Neuronal stem cell (in vitro differentiated cells): ENCODE results near the gene USP30.

ENCODE experiments used
- DNase-seq: peaks from one replicate; pipeline ENCODE4 v3.0.0-alpha.2; 2013; ENCODE audit warnings: low spot score
- H2AFZ ChIP-seq: one replicate; pipeline ENCODE4 v1.6.1; 2013; ENCODE audit warnings: mild to moderate bottlenecking, low read length, inconsistent platforms
- H2AK5ac ChIP-seq: 2 replicates; pipeline ENCODE4 v1.6.1; 2013; ENCODE audit warnings: low read depth, mild to moderate bottlenecking, inconsistent platforms, low read length, moderate library complexity, mixed read lengths
- H2BK120ac ChIP-seq: 2 replicates; pipeline ENCODE4 v1.6.1; 2013; ENCODE audit warnings: low read depth, mild to moderate bottlenecking, inconsistent platforms, low read length, moderate library complexity, mixed read lengths
- H2BK12ac ChIP-seq: one replicate; pipeline ENCODE4 v1.6.1; 2013; ENCODE audit warnings: low read length, inconsistent platforms
- H2BK15ac ChIP-seq: 2 replicates; pipeline ENCODE4 v1.6.1; 2013; ENCODE audit warnings: mild to moderate bottlenecking, low read length, inconsistent platforms, mixed read lengths
- H2BK5ac ChIP-seq: one replicate; pipeline ENCODE4 v1.6.1; 2013; ENCODE audit warnings: inconsistent platforms, mild to moderate bottlenecking, low read length, moderate library complexity
- H3K14ac ChIP-seq: one replicate; pipeline ENCODE4 v1.6.1; 2013; ENCODE audit warnings: low read length, inconsistent platforms
- H3K18ac ChIP-seq: 2 replicates; pipeline ENCODE4 v1.6.1; 2013; ENCODE audit warnings: low read length, inconsistent platforms
- H3K23ac ChIP-seq: 2 replicates; pipeline ENCODE4 v1.6.1; 2013; ENCODE audit warnings: low read depth, mild to moderate bottlenecking, mixed read lengths, low read length, inconsistent platforms; ENCODE audit not compliant: poor library complexity
- H3K27ac ChIP-seq: replicated peaks from 3 replicates; pipeline ENCODE4 v1.5.1; 2013; ENCODE audit warnings: low read length, inconsistent platforms
- H3K27me3 ChIP-seq, 3 experiments: 2 replicates each; pipeline ENCODE4 v1.6.1; 2013; ENCODE audit warnings: low read length in 3 of 3, mild to moderate bottlenecking in 2 of 3, inconsistent platforms in 1 of 3, low read depth in 1 of 3, mixed read lengths in 1 of 3, moderate library complexity in 1 of 3; ENCODE audit not compliant: control insufficient read depth in 3 of 3, insufficient read depth in 3 of 3
- H3K36me3 ChIP-seq, 2 donors: replicated peaks in 1 of 2; 2 replicates each; pipeline ENCODE4 v1.6.1; 2013; ENCODE audit warnings: low read length in 2 of 2; ENCODE audit not compliant: control insufficient read depth in 2 of 2, insufficient read depth in 2 of 2
- H3K4ac ChIP-seq: 2 replicates; pipeline ENCODE4 v1.6.1; 2013; ENCODE audit warnings: inconsistent platforms, mild to moderate bottlenecking, low read length, moderate library complexity
- H3K4me1 ChIP-seq, 2 donors: 1 replicate in 1 of 2; 2 replicates in 1 of 2; pipeline ENCODE4 v1.6.1; 2013; ENCODE audit warnings: low read length in 2 of 2, low read depth in 1 of 2; ENCODE audit not compliant: control insufficient read depth in 2 of 2, insufficient read depth in 1 of 2
- H3K4me2 ChIP-seq: one replicate; pipeline ENCODE4 v1.6.1; 2013; ENCODE audit warnings: mild to moderate bottlenecking, low read length, inconsistent platforms; ENCODE audit not compliant: insufficient read depth, poor library complexity, severe bottlenecking
- H3K4me3 ChIP-seq, 2 donors: 2 replicates each; pipeline ENCODE4 v1.5.1; 2013; ENCODE audit warnings: low read length in 2 of 2, mild to moderate bottlenecking in 2 of 2, inconsistent platforms in 1 of 2, moderate library complexity in 1 of 2
- H3K79me1 ChIP-seq: one replicate; pipeline ENCODE4 v1.6.1; 2013; ENCODE audit warnings: low read depth, mild to moderate bottlenecking, inconsistent platforms, low read length, moderate library complexity
- H3K9ac ChIP-seq: one replicate; pipeline ENCODE4 v1.6.1; 2013; ENCODE audit warnings: mild to moderate bottlenecking, low read depth, low read length, inconsistent platforms; ENCODE audit not compliant: poor library complexity
- H3K9me3 ChIP-seq, 2 donors: replicated peaks in 1 of 2; 2 replicates each; pipeline versions ENCODE3 to v1.6.1; 2013; ENCODE audit warnings: low read length in 2 of 2, mild to moderate bottlenecking in 2 of 2, inconsistent platforms in 1 of 2, low read depth in 1 of 2, mixed read lengths in 1 of 2, moderate library complexity in 1 of 2; ENCODE audit not compliant: control insufficient read depth in 2 of 2, insufficient read depth in 1 of 2
- H4K8ac ChIP-seq: one replicate; pipeline ENCODE4 v1.6.1; 2013; ENCODE audit warnings: low read depth, mild to moderate bottlenecking, inconsistent platforms, low read length, moderate library complexity
- H4K91ac ChIP-seq: one replicate; pipeline ENCODE4 v1.6.1; 2013; ENCODE audit warnings: low read length, low read depth, mild to moderate bottlenecking, inconsistent platforms; ENCODE audit not compliant: poor library complexity
- WGBS, 2 donors: extraction: QIAGEN DNeasy Blood & Tissue Kit; methylation state at CpG; one replicate each; pipeline ENCODE4 v1.1.7; 2013; ENCODE audit warnings: missing lambda C conversion rate in 2 of 2, mixed read lengths in 1 of 2; ENCODE audit not compliant: insufficient read length in 2 of 2, insufficient replicate concordance in 1 of 2; ENCODE audit errors: extremely low coverage in 2 of 2; 5-methylcytosine and 5-hydroxymethylcytosine counted together

USP30 gene

GRCh38 chr12:109126784-109127183 lies 74.4 kb downstream of the USP30 start:
- Histone ChIP-seq H3K4me2 (no peak overlapping the region), H3K4me3 (no peak overlapping the region), H4K91ac (no peak overlapping the region), H3K36me3 (no peaks in the 10 kb centered on the region), H2AK5ac (no peak overlapping the region), H3K27me3 (peaks cover 0 to 18% (median 0%) of the 10 kb centered on the region in 3 experiments), H3K4me1 (peaks cover 0 to 5% of the 10 kb centered on the region in 2 donors), H2BK120ac (no peak overlapping the region), H3K18ac (no peak overlapping the region), H3K79me1 (peaks cover 2% of the 10 kb centered on the region), H3K9me3 (no peaks in the 10 kb centered on the region), H2BK15ac (no peak overlapping the region), H3K14ac (no peak overlapping the region), H2AFZ (no peak overlapping the region), H3K27ac (no peak overlapping the region), H4K8ac (no peak overlapping the region), H3K23ac (no peak overlapping the region), H3K4ac (no peak overlapping the region), H2BK5ac (no peak overlapping the region), H2BK12ac (no peak overlapping the region), H3K9ac (no peak overlapping the region)
- no peak for DNase-seq
- WGBS, 2 donors = no CpG with 5 or more reads among the region's 3 CpGs

- no peak overlapping the region for H4K91ac ChIP-seq
- no peak overlapping the region for H2AK5ac ChIP-seq
- no peak for DNase-seq
- H3K79me1 ChIP-seq = peaks cover 2% of the 10 kb centered on the region
- no peak overlapping the region for H2AFZ ChIP-seq
- peaks cover 0 to 5% of the 10 kb centered on the region in 2 donors for H3K4me1 ChIP-seq
- H3K36me3 ChIP-seq = no peaks in the 10 kb centered on the region
- no peak overlapping the region for H3K4me3 ChIP-seq
- no peak overlapping the region for H3K9ac ChIP-seq
- H3K14ac ChIP-seq = no peak overlapping the region
- no CpG with 5 or more reads among the region's 13 CpGs for WGBS, 2 donors
- no peak overlapping the region for H2BK5ac ChIP-seq
- H3K4me2 ChIP-seq = no peak overlapping the region
- H2BK120ac ChIP-seq = no peak overlapping the region
- no peak overlapping the region for H3K27ac ChIP-seq
- no peaks in the 10 kb centered on the region for H3K9me3 ChIP-seq
- no peak overlapping the region for H2BK12ac ChIP-seq
- H3K4ac ChIP-seq = no peak overlapping the region
- H3K23ac ChIP-seq = no peak overlapping the region
- H4K8ac ChIP-seq = no peak overlapping the region
- H2BK15ac ChIP-seq = no peak overlapping the region
- H3K18ac ChIP-seq = no peak overlapping the region
- H3K27me3 ChIP-seq = peaks cover 0 to 19% (median 0%) of the 10 kb centered on the region in 3 experiments
These were observed 75.3 kb downstream of the USP30 start for GRCh38 chr12:109127533-109128242.

- no peak overlapping the region for H2BK12ac ChIP-seq
- H3K18ac ChIP-seq = no peak overlapping the region
- no peak overlapping the region for H3K9ac ChIP-seq
- H3K27me3 ChIP-seq = peaks cover 0 to 22% (median 0%) of the 10 kb centered on the region in 3 experiments
- peaks cover 2% of the 10 kb centered on the region for H3K79me1 ChIP-seq
- H3K23ac ChIP-seq = no peak overlapping the region
- no peak overlapping the region for H2BK5ac ChIP-seq
- WGBS, 2 donors = no CpG with 5 or more reads among the region's 15 CpGs
- no peak overlapping the region for H4K8ac ChIP-seq
- H3K4me1 ChIP-seq = peaks cover 0 to 7% of the 10 kb centered on the region in 2 donors
- no peak overlapping the region for H3K4me2 ChIP-seq
- H3K36me3 ChIP-seq = no peaks in the 10 kb centered on the region
- H2AK5ac ChIP-seq = no peak overlapping the region
- DNase-seq = no peak
- H3K27ac ChIP-seq = no peak overlapping the region
- H3K4ac ChIP-seq = no peak overlapping the region
- H3K9me3 ChIP-seq = no peaks in the 10 kb centered on the region
- H3K4me3 ChIP-seq = no peak overlapping the region
- no peak overlapping the region for H2AFZ ChIP-seq
- no peak overlapping the region for H3K14ac ChIP-seq
- no peak overlapping the region for H4K91ac ChIP-seq
- H2BK15ac ChIP-seq = no peak overlapping the region
- H2BK120ac ChIP-seq = no peak overlapping the region
These were observed 78.1 kb downstream of the USP30 start for GRCh38 chr12:109130297-109131153.
